ENCODE results near the gene PPIL1. TPM values are rescaled to one million over a fixed set of nuclear protein-coding genes. Genes with fewer than 3 reads are reported as not detected.

PPIL1 gene
- total and polyA plus RNA-seq, 2 of the 4 experiments (the other 2 are of a cell fraction) = 28.4 to 58.4 TPM

DNA sequence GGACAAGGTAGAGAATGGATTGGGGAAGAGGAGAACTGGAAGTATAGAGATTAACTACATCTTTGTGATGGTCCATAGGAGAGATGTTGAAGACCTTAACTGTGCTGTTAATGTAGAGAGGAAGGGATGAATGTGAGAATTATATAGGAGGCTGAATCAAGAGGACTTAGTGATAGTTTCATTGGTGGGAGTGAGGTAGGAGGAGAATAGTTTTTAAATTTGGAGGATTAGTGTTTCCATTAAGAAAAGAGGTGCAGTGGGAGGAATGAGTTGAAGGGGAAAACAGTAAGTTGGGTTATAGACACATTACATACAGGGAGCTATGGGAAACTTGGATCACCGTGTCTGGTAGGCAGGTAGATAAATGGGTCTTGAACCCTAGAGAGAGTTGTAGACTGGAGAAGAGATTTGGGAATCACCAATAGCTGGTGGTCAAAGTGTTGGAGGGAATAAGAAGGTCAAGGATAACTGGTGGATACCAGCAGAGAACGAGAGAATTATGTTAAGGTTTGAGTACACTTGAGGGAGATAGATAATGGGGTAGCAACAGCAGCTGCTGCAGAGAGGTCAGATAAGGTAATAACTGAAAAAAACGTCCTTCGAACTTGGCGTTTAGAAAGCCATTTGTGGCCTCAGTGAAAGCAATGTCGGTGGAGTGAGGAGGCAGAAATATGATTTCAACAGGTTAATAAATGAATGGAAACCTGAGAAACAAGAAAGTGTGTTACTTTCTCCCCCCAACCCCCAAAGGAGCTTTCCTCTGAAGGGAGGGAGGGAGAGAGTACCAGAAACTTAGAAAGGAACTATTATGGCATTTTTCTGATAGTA, 14.3 kb upstream of the PPIL1 start:
- no peak for TF ChIP-seq MXI1 (IDR thresholded peaks at IDR 0.05; ENCODE audit: borderline replicate concordance, low read depth, low read length)
- no peak for TF ChIP-seq MAFK (IDR thresholded peaks at IDR 0.05; ENCODE audit: low read depth, low read length)
- no peak for TF ChIP-seq RAD21 (IDR thresholded peaks at IDR 0.05; ENCODE audit: low read length)
- no peak for TF ChIP-seq CEBPB (IDR thresholded peaks at IDR 0.05; ENCODE audit: low read depth, low read length)
- no peak for TF ChIP-seq CHD1 (IDR thresholded peaks at IDR 0.05; ENCODE audit: low read depth, low read length)
- no peak for TF ChIP-seq BHLHE40 (IDR thresholded peaks at IDR 0.05; ENCODE audit: low read depth, low read length)
- H2AFZ ChIP-seq (replicated peaks; ENCODE audit: low read length, poor library complexity) = no peak overlapping the region
- 64% methylated on average over 4 of the region's 6 CpGs; no CpG with 5 or more reads in 1 of the 2 experiments for WGBS, 2 experiments (ENCODE audit: extremely low coverage in 2 of 2, insufficient read length in 1 of 2)
- ChIA-PET CTCF (interaction anchor here (0.9 to 1.1 kb wide), 2 partner anchors 60 to 332 kb away, joined by 3 to 4 read pairs; no protein-coding TSS in a partner anchor), POLR2A (ENCODE audit: unreplicated experiment) (no interaction called here)
- no TSS peak for BruUV-seq (replicated peaks)
- H4K91ac ChIP-seq (ENCODE audit: insufficient read depth, low read depth, low read length) = no peak overlapping the region
- no peaks in the 10 kb centered on the region for H3K27me3 ChIP-seq (ENCODE audit: control insufficient read depth, insufficient read depth, low read length)
- in situ Hi-C loops (cut with MboI; ENCODE audit: low sequenced_read_pairs) (loop anchor here (10.0 kb wide), 2 partner anchors 96 to 326 kb away; partner anchors contain the start of gene MTCH1), intact Hi-C loops (cut with micrococcal nuclease) (no loop called here), dilution Hi-C loops (cut with HindIII; ENCODE audit: low sequenced_read_pairs, unreplicated experiment) (no loop called here)
- no peak overlapping the region for H3K14ac ChIP-seq (replicated peaks; ENCODE audit: low read depth, low read length)
- H3K9me1 ChIP-seq (ENCODE audit: insufficient read depth, low read length) = peaks cover 3% of the 10 kb centered on the region; the same call in 1 of the 2 replicates
- no peak overlapping the region for H3K9ac ChIP-seq (ENCODE audit: low read depth, low read length)
- H2AK5ac ChIP-seq (ENCODE audit: low read depth, low read length) = no peak overlapping the region
- no peaks in the 10 kb centered on the region; the same call in 1 of the 2 replicates for H3K4me1 ChIP-seq (ENCODE audit: control insufficient read depth, insufficient read depth, low read length)
- no peak overlapping the region; the same call in 1 of the 2 replicates for H3K4ac ChIP-seq (ENCODE audit: low read depth, low read length)
- no peak overlapping the region for H2AK9ac ChIP-seq (replicated peaks; ENCODE audit: low read depth, low read length, poor library complexity)
- no peak overlapping the region for H4K5ac ChIP-seq (ENCODE audit: low read depth, low read length)
- no peak overlapping the region for H4K8ac ChIP-seq (ENCODE audit: low read depth in 2 of 2, low read length in 2 of 2)
- no peak overlapping the region for H3K4me2 ChIP-seq (ENCODE audit: low read depth, low read length)
- peaks cover 4% of the 10 kb centered on the region; the same call in 1 of the 2 replicates for H3K36me3 ChIP-seq (ENCODE audit: control insufficient read depth, insufficient read depth, low read length)
- no peak overlapping the region for H3K18ac ChIP-seq (ENCODE audit: low read depth, low read length)
- H3K4me3 ChIP-seq (ENCODE audit: insufficient read depth, low read depth, low read length) = no peak overlapping the region
- H2BK120ac ChIP-seq (ENCODE audit: low read depth, low read length) = no peak overlapping the region
- no peak overlapping the region for H3K56ac ChIP-seq (ENCODE audit: extremely low read depth, insufficient read depth, low read length)
- no peak overlapping the region for H2BK5ac ChIP-seq (ENCODE audit: low read depth, low read length, poor library complexity, severe bottlenecking)
- DNase-seq (no peak), ATAC-seq (ENCODE audit: low read depth) (no peak)
- no peak overlapping the region for H3K23ac ChIP-seq (ENCODE audit: low read depth, low read length)
- H2BK20ac ChIP-seq (ENCODE audit: low read depth, low read length) = no peak overlapping the region
- H3K27ac ChIP-seq (ENCODE audit: insufficient read depth, low read length) = no peak overlapping the region
- H2BK15ac ChIP-seq (ENCODE audit: low read depth, low read length) = no peak overlapping the region
- no peaks in the 10 kb centered on the region for H4K20me1 ChIP-seq (ENCODE audit: insufficient read depth, low read length)
- H3K9me3 ChIP-seq (ENCODE audit: control insufficient read depth, insufficient read depth, low read length) = no peaks in the 10 kb centered on the region
- H3K79me1 ChIP-seq (ENCODE audit: low read depth in 1 of 2, low read length in 2 of 2) = peaks cover 21 to 58% of the 10 kb centered on the region in 2 experiments

Measured in IMR-90 (cell line).